H1 (cell line): ENCODE data around the gene GBP2. TPM values are rescaled to one million over a fixed set of nuclear protein-coding genes. Genes with fewer than 3 reads are reported as not detected.

Experiments used
- CTCF ChIA-PET: fragments of 300-600 bp; sonication (Branson Sonifier 250); formaldehyde crosslinking; loops from one replicate; lab custom pipeline; 2021; ENCODE audit not compliant: partially characterized antibody; lab: Charles Lee
- POLR2A ChIA-PET: fragments of 300-600 bp; sonication (Branson Sonifier 250); formaldehyde crosslinking; loops from one replicate; lab custom pipeline; 2021; ENCODE audit warnings: inconsistent platforms; ENCODE audit not compliant: partially characterized antibody; lab: Charles Lee
- DNase-seq, 2 experiments: peaks; one replicate each; pipeline versions ENCODE4 v3.0.0 to v3.0.0-alpha.2; 2010 to 2022; ENCODE audit warnings: low spot score in 2 of 2, low read depth in 1 of 2, mixed read lengths in 1 of 2
- FAIRE-seq: peaks from 2 replicates; lab custom pipeline; 2011; peaks lifted over from hg19 to GRCh38; lab: Jason Lieb, UNC
- H2AFZ ChIP-seq: 2 replicates; pipeline ENCODE4 v1.8.1; 2012; ENCODE audit warnings: low read length, inconsistent platforms
- H2AK5ac ChIP-seq: 2 replicates; pipeline ENCODE4 v1.6.1; 2013; ENCODE audit warnings: low read depth, low read length
- H2BK120ac ChIP-seq: replicated peaks from 2 replicates; pipeline ENCODE3; 2013; ENCODE audit warnings: low read depth, low read length, inconsistent platforms
- H2BK12ac ChIP-seq: 2 replicates; pipeline ENCODE4 v1.6.1; 2013; ENCODE audit warnings: low read depth, low read length
- H2BK15ac ChIP-seq: 2 replicates; pipeline ENCODE4 v1.6.1; 2013; ENCODE audit warnings: low read length
- H2BK20ac ChIP-seq: 2 replicates; pipeline ENCODE4 v1.6.1; 2013; ENCODE audit warnings: low read length
- H2BK5ac ChIP-seq: 2 replicates; pipeline ENCODE4 v1.6.1; 2013; ENCODE audit warnings: low read depth, low read length
- H3K14ac ChIP-seq: 2 replicates; pipeline ENCODE4 v1.6.1; 2013; ENCODE audit warnings: inconsistent platforms; ENCODE audit not compliant: insufficient read length
- H3K18ac ChIP-seq: 2 replicates; pipeline ENCODE4 v1.6.1; 2013; ENCODE audit warnings: low read length; ENCODE audit errors: extremely low read depth
- H3K23ac ChIP-seq: 2 replicates; pipeline ENCODE4 v1.6.1; 2013; ENCODE audit warnings: inconsistent platforms; ENCODE audit not compliant: insufficient read length
- H3K23me2 ChIP-seq: 2 replicates; pipeline ENCODE4 v1.6.1; 2013; ENCODE audit warnings: low read depth, low read length
- H3K27ac ChIP-seq: 2 replicates; pipeline ENCODE4 v1.6.1; 2011; ENCODE audit warnings: low read depth, low read length, inconsistent platforms
- H3K27me3 ChIP-seq, 4 experiments: replicated peaks in 1 of 4; 1 replicate in 1 of 4; 2 replicates in 3 of 4; pipeline versions ENCODE4 v1.6.1 to v1.8.1; 2011 to 2013; ENCODE audit warnings: low read length in 3 of 4, mild to moderate bottlenecking in 3 of 4, inconsistent platforms in 2 of 4, mixed read lengths in 2 of 4, moderate library complexity in 1 of 4; ENCODE audit not compliant: control insufficient read depth in 3 of 4, insufficient read depth in 3 of 4; ENCODE audit errors: extremely low read depth in 1 of 4
- H3K36me3 ChIP-seq, 4 experiments: 2 replicates each; pipeline versions ENCODE4 v1.6.1 to v1.8.1; 2011 to 2013; ENCODE audit warnings: mild to moderate bottlenecking in 4 of 4, low read length in 3 of 4, moderate library complexity in 2 of 4, control low read depth in 1 of 4, inconsistent platforms in 1 of 4; ENCODE audit not compliant: insufficient read depth in 4 of 4, control insufficient read depth in 2 of 4
- H3K4ac ChIP-seq: replicated peaks from 2 replicates; pipeline ENCODE3; 2013; ENCODE audit warnings: low read length, low read depth, mixed read lengths, inconsistent platforms; ENCODE audit not compliant: insufficient read length
- H3K4me1 ChIP-seq, 4 experiments: replicated peaks in 1 of 4; 1 replicate in 1 of 4; 2 replicates in 3 of 4; pipeline versions ENCODE4 v1.6.1 to v1.8.1; 2011 to 2013; ENCODE audit warnings: low read length in 3 of 4, inconsistent platforms in 2 of 4, mixed read lengths in 1 of 4; ENCODE audit not compliant: insufficient read depth in 4 of 4, control insufficient read depth in 3 of 4
- H3K4me2 ChIP-seq, 2 experiments: 2 replicates each; pipeline versions ENCODE4 v1.6.1 to v1.8.1; 2011 to 2013; ENCODE audit warnings: low read depth in 2 of 2, low read length in 2 of 2, control low read depth in 1 of 2, inconsistent platforms in 1 of 2, mild to moderate bottlenecking in 1 of 2; ENCODE audit not compliant: insufficient read depth in 1 of 2
- H3K4me3 ChIP-seq, 4 experiments: fragments of 200-600, 300-600 bp in 1 of 4; sonication (generic), shearing (Covaris generic), sonication (Bioruptor Twin) in 1 of 4; 2 replicates each; pipeline versions ENCODE4 v1.5.1 to v1.8.1; 2011 to 2016; ENCODE audit warnings: low read length in 4 of 4, low read depth in 3 of 4, control low read depth in 2 of 4, inconsistent platforms in 2 of 4, mild to moderate bottlenecking in 2 of 4, mixed read lengths in 1 of 4, moderate library complexity in 1 of 4; ENCODE audit not compliant: insufficient read depth in 2 of 4; ENCODE audit errors: extremely low read depth in 1 of 4
- H3K56ac ChIP-seq: replicated peaks from 2 replicates; pipeline ENCODE3; 2013; ENCODE audit warnings: low read depth, mild to moderate bottlenecking, mixed read lengths, low read length, inconsistent platforms; ENCODE audit not compliant: insufficient read length
- H3K79me1 ChIP-seq: 2 replicates; pipeline ENCODE4 v1.6.1; 2013; ENCODE audit warnings: low read depth, low read length, control low read depth
- H3K79me2 ChIP-seq, 2 experiments: 2 replicates each; pipeline versions ENCODE4 v1.6.1 to v1.8.1; 2012 to 2013; ENCODE audit warnings: low read length in 2 of 2, mild to moderate bottlenecking in 2 of 2, inconsistent platforms in 1 of 2; ENCODE audit not compliant: insufficient read depth in 2 of 2, control insufficient read depth in 1 of 2
- H3K9ac ChIP-seq, 4 experiments: replicated peaks in 1 of 4; 1 replicate in 1 of 4; 2 replicates in 3 of 4; pipeline versions ENCODE4 v1.6.1 to v1.8.1; 2011 to 2013; ENCODE audit warnings: low read depth in 3 of 4, low read length in 3 of 4, control low read depth in 2 of 4, mild to moderate bottlenecking in 2 of 4, moderate library complexity in 2 of 4, inconsistent platforms in 1 of 4; ENCODE audit errors: extremely low read depth in 1 of 4
- H3K9me3 ChIP-seq, 2 experiments: 2 replicates each; pipeline versions ENCODE4 v1.6.1 to v1.8.1; 2012 to 2013; ENCODE audit warnings: mild to moderate bottlenecking in 2 of 2, moderate library complexity in 2 of 2, control low read depth in 1 of 2, inconsistent platforms in 1 of 2, low read depth in 1 of 2, low read length in 1 of 2, mixed read lengths in 1 of 2; ENCODE audit not compliant: insufficient read depth in 2 of 2
- H4K20me1 ChIP-seq, 2 experiments: replicated peaks in 1 of 2; 2 replicates each; pipeline versions ENCODE3 to v1.8.1; 2011 to 2013; ENCODE audit warnings: inconsistent platforms in 2 of 2, low read length in 2 of 2, mild to moderate bottlenecking in 1 of 2; ENCODE audit not compliant: insufficient read depth in 2 of 2, control insufficient read depth in 1 of 2
- H4K5ac ChIP-seq: 2 replicates; pipeline ENCODE4 v1.6.1; 2013; ENCODE audit warnings: low read length, low read depth, mixed read lengths, inconsistent platforms; ENCODE audit not compliant: insufficient read length
- H4K8ac ChIP-seq: 2 replicates; pipeline ENCODE4 v1.8.0; 2013; ENCODE audit warnings: mild to moderate bottlenecking, moderate library complexity, low read length, inconsistent platforms; ENCODE audit not compliant: insufficient read depth; ENCODE audit errors: extremely low read depth
- H4K91ac ChIP-seq: replicated peaks from 2 replicates; pipeline ENCODE3; 2013; ENCODE audit warnings: low read length, mixed read lengths, inconsistent platforms; ENCODE audit not compliant: insufficient read length
- BACH1 ChIP-seq: IDR thresholded peaks from 2 replicates; pipeline ENCODE4 v1.6.1; 2012; ENCODE audit warnings: low read length, improper control_type of control experiment
- CBX5 ChIP-seq: fragments of 300-800, 300-1000 bp; sonication (generic); IDR thresholded peaks from 2 replicates; pipeline ENCODE4 v1.7.1; 2016; ENCODE audit warnings: antibody characterized with exemption, low read length, low read depth
- CBX8 ChIP-seq: fragments of 300-800, 300-1000 bp; sonication (generic); IDR thresholded peaks from 2 replicates; pipeline ENCODE4 v1.7.1; 2016; ENCODE audit warnings: low read depth, low read length, borderline replicate concordance
- CEBPB ChIP-seq: IDR thresholded peaks from 2 replicates; pipeline ENCODE4 v1.6.1; 2012; ENCODE audit warnings: low read depth, low read length
- E2F6 ChIP-seq: IDR thresholded peaks from 2 replicates; pipeline ENCODE4 v1.6.1; 2012; ENCODE audit warnings: inconsistent platforms
- EP300 ChIP-seq, 2 experiments: IDR thresholded peaks; 1 replicate in 1 of 2; 2 replicates in 1 of 2; pipeline ENCODE4 v1.6.1; 2011 to 2012; ENCODE audit warnings: low read depth in 2 of 2, low read length in 2 of 2, mild to moderate bottlenecking in 2 of 2, borderline replicate concordance in 1 of 2, inconsistent platforms in 1 of 2, moderate library complexity in 1 of 2
- FOSL1 ChIP-seq: IDR thresholded peaks from 2 replicates; pipeline ENCODE4 v1.6.1; 2011; ENCODE audit warnings: mild to moderate bottlenecking, low read depth, low read length, moderate library complexity; ENCODE audit not compliant: insufficient read depth
- GTF2F1 ChIP-seq: IDR thresholded peaks from 2 replicates; pipeline ENCODE4 v1.6.1; 2012; ENCODE audit warnings: low read depth, low read length, improper control_type of control experiment, borderline replicate concordance
- HDAC6 ChIP-seq: IDR thresholded peaks from one replicate; pipeline ENCODE4 v1.7.1; 2012; ENCODE audit warnings: low read depth, mild to moderate bottlenecking, inconsistent platforms, low read length, moderate library complexity
- NRF1 ChIP-seq: IDR thresholded peaks from 2 replicates; pipeline ENCODE4 v1.6.1; 2011; ENCODE audit warnings: mild to moderate bottlenecking, low read depth, low read length, improper control_type of control experiment
- RFX5 ChIP-seq: IDR thresholded peaks from 2 replicates; pipeline ENCODE4 v1.6.1; 2011; ENCODE audit warnings: low read depth, low read length, improper control_type of control experiment, borderline replicate concordance
- YY1 ChIP-seq: IDR thresholded peaks from 2 replicates; pipeline ENCODE4 v1.6.1; 2011; ENCODE audit warnings: low read depth, mild to moderate bottlenecking, low read length
- WGBS, 2 experiments: shearing (Covaris generic) in 1 of 2; methylation state at CpG; one replicate each; pipeline versions ENCODE4 v1.1.6 to v1.1.7; 2013 to 2015; ENCODE audit warnings: low lambda C conversion rate in 2 of 2, mixed read lengths in 2 of 2, inconsistent platforms in 1 of 2, low coverage in 1 of 2, missing lambda C conversion rate in 1 of 2; ENCODE audit not compliant: insufficient replicate concordance in 2 of 2, insufficient coverage in 1 of 2, insufficient read length in 1 of 2; ENCODE audit errors: extremely low coverage in 1 of 2, missing lambda C conversion rate in 1 of 2; 5-methylcytosine and 5-hydroxymethylcytosine counted together
- polyA plus RNA-seq, 7 experiments: library from polyadenylated mRNA; depleted of rRNA in 3 of 7; stranded (reverse) in 5 of 7; unstranded in 2 of 7; fragments of >200 nt in 5 of 7; fragments of 200-250 nt in 2 of 7; gene quantifications; 1 replicate in 5 of 7; 2 replicates in 1 of 7; 4 replicates in 1 of 7; pipeline versions ENCODE4 v1.2.1 to v1.2.3, GENCODE V29; 2011 to 2013; ENCODE audit warnings: missing spikeins in 2 of 7, mixed read lengths in 2 of 7
- total RNA-seq: library from RNA; stranded (reverse); fragmentation: NEBNext Ultra II Directional; extraction: Animal tissue kit (Norgen Biotek cat#: 25700); gene quantifications from 2 replicates; pipeline ENCODE4 v1.2.1, GENCODE V29; 2021

Gene GBP2
- total and polyA plus RNA-seq, 2 of the 8 experiments (the other 6 are each of a cell fraction or from before 2014, with no cell fraction given) = not detected

GRCh38 chr1:89130716-89131115, 4.8 kb upstream of the GBP2 start:
- no peak overlapping the region for H2AFZ ChIP-seq
- H2BK15ac ChIP-seq = no peak overlapping the region
- no peak overlapping the region for H3K27ac ChIP-seq
- no peak overlapping the region for H4K5ac ChIP-seq
- H2BK12ac ChIP-seq = no peak overlapping the region
- H3K27me3 ChIP-seq = no peaks in the 10 kb centered on the region
- H3K9ac ChIP-seq = no peak overlapping the region
- H3K4me3 ChIP-seq = no peak overlapping the region
- 96% methylated on average over 1 of the region's 1 CpG; no CpG with 5 or more reads in 1 of the 2 experiments for WGBS, 2 experiments
- 0 out of 4 replicates have a peak, but pooled peaks cover 0 to 3% of the 10 kb centered on the region in 2 experiments for H3K9me3 ChIP-seq
- H3K56ac ChIP-seq = no peak overlapping the region
- no peak overlapping the region for H3K18ac ChIP-seq
- no peaks in the 10 kb centered on the region for H3K23me2 ChIP-seq
- no peaks in the 10 kb centered on the region for H4K20me1 ChIP-seq
- H3K36me3 ChIP-seq = no peaks in the 10 kb centered on the region
- no peak overlapping the region for H2BK120ac ChIP-seq
- DNase-seq = no peak
- H3K4ac ChIP-seq = no peak overlapping the region
- no peak overlapping the region for H2AK5ac ChIP-seq
- ChIA-PET CTCF (interaction anchor here (0.6 to 1.0 kb wide), 2 partner anchors 15 to 27 kb away, joined by 3 read pairs; no protein-coding TSS in a partner anchor), POLR2A (no interaction called here)
- no peak overlapping the region for H2BK5ac ChIP-seq
- H4K8ac ChIP-seq = no peak overlapping the region
- no peaks in the 10 kb centered on the region for H3K79me2 ChIP-seq
- no peak overlapping the region for H4K91ac ChIP-seq
- H3K23ac ChIP-seq = no peak overlapping the region
- H3K14ac ChIP-seq = no peak overlapping the region
- TF ChIP-seq RFX5 (no peak), YY1 (no peak), EP300 (IDR thresholded peaks at IDR 0.05; ENCODE audit: borderline replicate concordance in 1 of 2, low read depth in 2 of 2, low read length in 2 of 2) (no peak), CBX8 (no peak), CEBPB (no peak), BACH1 (no peak), GTF2F1 (no peak), HDAC6 (no peak), FOSL1 (no peak), NRF1 (no peak), E2F6 (no peak), CBX5 (no peak)
- FAIRE-seq = no peak
- no peak overlapping the region for H3K4me2 ChIP-seq
- no peaks in the 10 kb centered on the region for H3K79me1 ChIP-seq
- H3K4me1 ChIP-seq = no peaks in the 10 kb centered on the region
- no peak overlapping the region for H2BK20ac ChIP-seq
